Fibroblast of the aortic adventitia (primary cell): ENCODE data around the gene MARK2. TPM values are rescaled to one million over a fixed set of nuclear protein-coding genes. Genes with fewer than 3 reads are reported as not detected.

Experiments
- DNase-seq: peaks from one replicate; pipeline ENCODE4 v3.0.0-alpha.2; 2010; ENCODE audit warnings: low read depth
- H3K4me3 ChIP-seq: 2 replicates; pipeline ENCODE4 v1.5.1; 2011; ENCODE audit warnings: low read depth, mild to moderate bottlenecking, control low read depth, low read length, moderate library complexity
- CTCF ChIP-seq: IDR thresholded peaks from 2 replicates; pipeline ENCODE4 v1.5.1; 2011; ENCODE audit warnings: mild to moderate bottlenecking, low read length, control low read depth, inconsistent platforms; ENCODE audit not compliant: insufficient read depth
- total RNA-seq: library from RNA; depleted of rRNA; stranded (reverse); fragments of >200 nt; gene quantifications from 2 replicates; pipeline ENCODE4 v1.2.3, GENCODE V29; 2012; ENCODE audit warnings: low replicate concordance

Gene MARK2
- total RNA-seq, 1 donor, result 12.7 TPM

- no peak for DNase-seq
- no peak overlapping the region for H3K4me3 ChIP-seq
- TF ChIP-seq CTCF, result peak; percentile 50
These were observed 82.1 kb downstream of the MARK2 start for GRCh38 chr11:63920939-63921417.

- H3K4me3 ChIP-seq, result no peak overlapping the region
- no peak for TF ChIP-seq CTCF
- no peak for DNase-seq
These were observed 83.8 kb downstream of the MARK2 start for GRCh38 chr11:63922673-63923192.

- DNase-seq, result no peak
These were observed 84.4 kb downstream of the MARK2 start for GRCh38 chr11:63923319-63923718.

GRCh38 chr11:63929616-63930015 is 90.7 kb downstream of the MARK2 start:
- H3K4me3 ChIP-seq, result no peak overlapping the region
- no peak for DNase-seq
- TF ChIP-seq CTCF, result no peak

More at GRCh38 chr11:63923319-63923718, 84.4 kb downstream of the MARK2 start:
- H3K4me3 ChIP-seq, result no peak overlapping the region
- TF ChIP-seq CTCF, result no peak

GRCh38 chr11:63931045-63931444 is 92.1 kb downstream of the MARK2 start:
- no peak overlapping the region for H3K4me3 ChIP-seq
- no peak for DNase-seq
- TF ChIP-seq CTCF, result no peak

- TF ChIP-seq CTCF, result no peak
- H3K4me3 ChIP-seq, result no peak overlapping the region
- no peak for DNase-seq
These were observed 93.0 kb downstream of the MARK2 start for GRCh38 chr11:63931876-63932275.

- TF ChIP-seq CTCF, result no peak
- H3K4me3 ChIP-seq, result no peak overlapping the region
- DNase-seq, result peak; percentile 28
These were observed 94.5 kb downstream of the MARK2 start for GRCh38 chr11:63933459-63933858.
